ENCODE measurements around the gene TIMM9.
"Not testable (repeated sequence)": the region's sequence is repeated elsewhere in the genome, so short reads cannot be mapped to it uniquely, and the experiment has no call there.

The TIMM9 gene

DNA sequence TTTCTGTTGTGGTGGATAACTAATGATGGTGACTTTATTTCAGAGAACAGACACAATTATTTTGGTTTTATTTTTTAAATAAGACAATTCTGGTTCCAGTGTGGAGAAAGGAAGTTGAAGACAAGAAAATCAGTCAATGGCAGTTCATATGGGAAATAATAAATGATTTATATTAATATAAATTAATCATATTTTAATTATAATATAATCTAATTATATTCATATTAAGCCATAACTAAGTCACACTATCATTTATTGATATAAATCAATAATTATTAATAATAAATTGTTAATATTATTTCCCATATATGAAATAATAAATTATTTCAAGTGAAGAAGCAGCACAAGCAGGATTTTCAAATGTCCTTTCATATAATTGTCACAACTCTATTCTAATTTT, 28.8 kb downstream of the TIMM9 start:
- no peak for DNase-seq (ENCODE audit: low read depth in 2 of 2)

DNA sequence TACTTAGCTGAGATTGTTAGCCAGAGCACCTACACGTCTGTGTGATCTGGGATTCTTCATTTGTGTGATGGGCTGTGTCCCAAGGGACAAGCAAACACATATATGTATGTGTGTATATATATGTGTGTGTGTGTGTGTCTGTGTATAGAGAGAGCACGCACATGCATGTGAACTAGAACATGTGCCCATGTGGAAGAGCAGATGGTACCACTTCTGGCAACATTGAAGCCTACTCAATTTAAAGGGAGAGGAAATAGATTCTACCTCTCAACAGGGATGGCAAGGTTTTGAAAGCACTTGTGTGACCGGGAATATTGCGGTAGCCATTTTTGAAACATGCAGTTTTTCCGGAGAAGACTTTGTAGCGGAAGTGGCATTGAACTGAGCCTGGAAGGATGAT, 30.2 kb downstream of the TIMM9 start:
- DNase-seq (ENCODE audit: low read depth in 2 of 2) = no peak

DNA sequence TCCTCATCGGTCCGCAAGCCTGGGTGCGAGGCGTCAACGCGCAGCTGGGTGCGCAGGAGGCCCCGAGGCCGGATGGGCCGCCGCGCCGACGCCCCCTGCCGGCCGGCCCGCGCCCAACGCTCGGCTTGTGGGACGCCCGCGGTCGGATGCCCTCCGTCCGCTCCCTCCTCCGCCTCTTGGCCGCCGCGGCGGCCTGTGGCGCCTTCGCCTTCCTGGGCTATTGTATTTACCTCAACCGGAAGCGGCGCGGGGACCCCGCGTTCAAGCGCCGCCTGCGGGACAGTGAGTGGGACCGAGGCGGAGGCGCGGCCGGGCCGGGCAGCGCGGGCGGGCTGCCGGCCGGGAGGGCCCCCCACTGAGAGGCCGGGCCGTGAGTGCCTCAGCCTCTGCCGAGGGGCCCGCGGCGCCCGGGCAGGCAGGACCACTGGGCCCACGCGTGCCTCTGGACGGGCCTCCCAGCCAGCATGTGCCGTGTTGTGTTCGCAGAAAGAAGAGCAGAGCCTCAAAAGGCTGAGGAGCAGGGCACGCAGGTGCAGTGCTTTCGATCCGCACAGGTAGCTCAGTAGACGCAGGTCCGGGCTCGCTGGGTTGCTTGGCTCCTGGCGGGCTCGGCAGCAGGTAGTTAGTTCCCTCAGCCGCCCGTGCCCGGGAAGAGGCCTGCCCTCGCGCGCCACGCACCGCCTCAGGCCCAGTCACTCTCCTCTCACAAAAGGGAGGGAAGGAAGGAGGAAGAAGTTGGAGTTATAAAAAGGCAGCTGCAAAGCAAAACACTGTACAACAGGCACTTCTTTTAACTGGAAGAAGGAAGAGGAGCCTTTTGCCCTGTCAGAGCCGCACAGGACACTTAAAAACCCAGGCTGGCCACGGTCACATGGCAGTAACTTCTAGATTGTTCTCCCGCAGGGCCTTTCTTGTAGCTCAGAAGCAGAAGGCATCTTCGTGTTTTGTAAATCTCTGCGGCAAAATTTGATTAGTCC, 31.2 kb downstream of the TIMM9 start, which contains the start of gene TOMM20L:
TOMM20L (plus strand) TSS at position 119 of the 977 bp plus-strand sequence; CDS start at position 147, 28 bp downstream.
- DNase-seq (ENCODE audit: low read depth in 2 of 2) = peak; percentile 26 to 64

DNA sequence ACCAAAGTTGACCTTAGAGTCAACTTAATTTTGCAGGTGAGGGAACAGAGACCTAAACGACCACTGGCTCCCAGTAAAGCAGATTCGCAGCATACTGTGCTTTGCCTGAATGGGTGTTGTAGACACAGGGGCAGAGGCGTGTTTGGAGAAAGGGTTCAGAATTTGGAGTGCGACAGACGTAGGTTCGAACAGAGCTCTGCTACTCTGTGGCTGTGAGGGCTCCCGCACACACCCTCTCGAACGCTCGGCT, 31.8 kb downstream of the TIMM9 start:
- DNase-seq (ENCODE audit: low read depth in 2 of 2) = no peak

DNA sequence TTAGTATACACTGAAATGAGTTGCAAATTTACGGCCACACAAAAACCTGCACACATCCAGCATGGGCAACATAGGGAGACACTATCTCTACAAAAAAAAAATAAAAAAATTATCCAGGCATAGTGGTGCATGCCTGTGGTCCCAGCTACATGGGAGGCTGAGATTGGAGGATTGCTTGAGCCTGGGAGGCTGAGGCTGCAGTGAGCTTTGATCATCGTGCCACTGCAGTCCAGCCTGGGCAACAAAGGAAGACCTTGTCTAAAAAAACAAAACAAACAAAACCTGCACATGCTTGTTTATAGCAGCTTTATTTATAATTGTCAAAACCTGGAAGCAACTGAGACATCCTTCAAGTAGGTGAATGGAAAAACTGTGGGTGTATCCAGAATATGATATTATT, 36.5 kb downstream of the TIMM9 start:
- DNase-seq (ENCODE audit: low read depth in 2 of 2) = no peak

DNA sequence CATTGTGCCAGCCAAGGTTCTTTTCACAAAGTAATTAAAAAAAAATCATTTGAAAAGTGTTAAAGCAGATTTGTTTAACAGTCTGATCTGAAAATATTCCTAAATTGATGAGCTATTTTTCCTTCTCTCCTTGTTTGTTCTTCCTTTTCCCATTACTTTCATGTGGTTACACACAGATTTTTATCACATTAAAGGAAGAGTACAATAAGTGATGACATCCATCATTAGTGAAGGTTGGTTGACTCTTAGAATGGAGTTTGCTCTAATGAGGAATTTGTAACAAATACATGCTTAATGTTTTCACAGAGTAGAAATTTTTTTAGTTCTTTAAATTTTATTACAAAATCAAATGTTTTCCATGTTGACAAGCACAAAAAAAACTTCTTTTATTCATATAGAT, 50.5 kb downstream of the TIMM9 start:
- DNase-seq (ENCODE audit: low read depth in 2 of 2) = no peak

DNA sequence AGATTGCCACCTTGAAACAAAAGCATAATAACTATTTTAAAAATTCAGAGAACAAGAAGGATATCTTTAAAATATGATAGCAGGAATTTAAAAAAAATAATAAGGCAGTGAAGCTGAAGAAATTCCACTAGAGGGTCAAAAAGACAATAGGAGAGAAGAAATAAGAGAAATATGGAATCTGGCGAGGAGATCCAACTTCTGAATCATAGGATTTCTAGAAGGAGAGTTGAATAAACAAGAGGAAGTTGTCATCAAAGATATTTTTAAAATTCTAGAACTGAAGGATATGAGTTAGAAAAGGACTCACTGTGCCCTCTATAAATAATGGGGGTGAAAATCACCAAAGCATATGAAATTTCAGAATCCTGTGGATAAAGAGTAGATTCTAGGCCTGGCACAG, 58.4 kb downstream of the TIMM9 start:
- DNase-seq (ENCODE audit: low read depth in 2 of 2) = no peak

DNA sequence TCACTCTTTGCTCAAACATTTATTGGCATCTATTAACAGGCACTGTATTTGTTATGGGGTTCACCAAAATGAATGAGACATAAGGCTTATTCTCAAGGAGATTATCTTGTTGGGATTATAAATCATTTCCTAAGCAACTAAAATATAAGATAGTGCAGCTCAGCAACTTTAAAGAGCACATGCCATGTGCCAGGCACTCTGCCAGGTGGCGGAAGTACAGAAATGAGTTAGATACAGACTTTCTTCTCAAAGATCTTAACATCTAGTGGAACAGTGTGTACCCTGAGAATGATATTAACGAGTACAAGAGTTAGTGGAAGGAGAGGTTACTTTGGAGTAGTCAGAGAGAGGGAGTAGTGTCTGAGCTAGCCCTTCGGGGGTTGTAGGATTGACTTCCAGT, 60.0 kb downstream of the TIMM9 start:
- no peak for DNase-seq (ENCODE audit: low read depth in 2 of 2)

DNA sequence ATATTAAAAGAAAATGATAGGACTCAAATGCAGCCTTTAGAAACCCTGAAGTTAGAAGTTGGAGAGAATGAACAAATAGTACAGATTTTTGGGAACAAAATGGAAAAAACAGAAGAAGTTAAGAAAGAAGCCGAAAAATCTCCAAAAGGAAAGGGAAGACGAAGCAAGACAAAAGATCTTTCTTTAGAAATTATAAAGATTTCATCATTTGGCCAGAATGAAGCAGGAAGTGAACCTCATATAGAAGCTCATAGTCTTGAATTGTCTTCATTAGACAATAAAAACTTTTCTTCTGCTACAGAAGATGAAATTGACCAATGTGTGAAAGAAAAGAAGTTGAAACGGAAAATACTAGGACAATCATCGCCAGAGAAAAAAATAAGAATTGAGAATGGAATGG, 63.0 kb downstream of the TIMM9 start:
- no peak for DNase-seq (ENCODE audit: low read depth in 2 of 2)

DNA sequence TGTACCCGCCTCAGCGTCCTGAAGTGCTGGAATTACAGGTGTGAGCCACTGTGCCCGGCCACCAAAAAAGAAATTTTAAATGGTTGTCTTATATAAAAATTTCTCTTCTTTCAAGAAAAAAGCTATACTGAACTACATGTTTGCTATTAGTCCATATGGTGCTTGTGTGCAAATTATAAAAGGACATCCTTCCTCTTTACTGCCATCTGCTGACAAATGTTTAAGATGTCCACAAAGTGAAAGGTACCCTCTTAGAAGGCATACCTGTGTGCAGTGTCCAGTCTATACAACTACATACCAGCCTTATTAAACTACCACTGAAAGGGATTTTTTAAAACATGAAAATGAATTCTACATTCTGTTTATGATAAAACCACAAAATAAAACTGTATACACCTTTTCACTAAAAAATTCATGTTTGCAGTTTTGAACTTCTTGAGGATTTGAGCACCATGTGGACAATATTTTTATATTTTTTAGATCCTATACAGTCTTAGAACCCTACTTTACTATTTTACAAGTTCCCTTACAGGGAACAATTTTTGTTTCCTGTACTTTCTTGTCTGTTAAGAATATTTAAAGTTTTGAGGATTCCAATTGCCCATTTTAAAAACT, 64.4 kb downstream of the TIMM9 start:
- DNase-seq (ENCODE audit: low read depth in 2 of 2) = no peak

DNA sequence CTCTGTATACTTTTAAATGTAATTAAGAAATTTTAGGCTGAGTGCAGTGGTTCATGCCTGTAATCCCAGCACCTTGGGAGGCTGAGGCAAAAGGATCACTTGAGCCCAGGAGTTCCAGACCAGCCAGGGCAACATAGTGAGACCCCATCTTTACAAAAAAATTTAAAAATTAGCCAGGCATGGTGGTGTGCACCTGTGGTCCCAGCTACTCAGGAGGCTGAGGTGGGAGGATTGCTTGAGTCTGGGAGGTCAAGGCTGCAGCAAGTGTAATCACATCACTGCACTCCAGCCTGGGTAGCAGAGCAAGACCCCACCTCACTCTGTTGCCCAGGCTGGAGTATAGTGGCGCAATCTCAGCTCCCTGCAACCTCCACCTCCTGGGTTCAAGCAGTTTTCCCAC, 65.1 kb downstream of the TIMM9 start:
- not testable (repeated sequence) for DNase-seq (ENCODE audit: low read depth in 2 of 2)
